HCT116 (cell line): ENCODE data around the gene ACTL6B. TPM values are rescaled to one million over a fixed set of nuclear protein-coding genes. Genes with fewer than 3 reads are reported as not detected.

Experiments
- ATAC-seq: fragments of 200-7000 bp; cut with Tn5 transposase; 2 replicates; pipeline ENCODE4 v1.9.1; 2020; ENCODE audit warnings: mild to moderate bottlenecking, moderate library complexity
- BruUV-seq: library from RNA; stranded (reverse); fragments of 400-500 nt; replicated peaks from 2 replicates; lab custom pipeline; 2021; lab: Mats Ljungman, UMichigan
- CTCF ChIA-PET: fragments of 300-600 bp; sonication (Branson Sonifier 250); formaldehyde crosslinking; loops from one replicate; lab custom pipeline; 2021; ENCODE audit warnings: antibody characterized with exemption; lab: Charles Lee
- POLR2A ChIA-PET: fragments of 300-600, 350-600 bp; sonication (Branson Sonifier 250); formaldehyde crosslinking; loops from one replicate; lab custom pipeline; 2021; ENCODE audit warnings: antibody characterized with exemption; lab: Charles Lee
- RAD21 ChIA-PET, 2 experiments: fragments of 300-600 bp; sonication (Branson Sonifier 250); formaldehyde crosslinking; loops; one replicate each; lab custom pipeline; 2023; ENCODE audit warnings: low total read pairs in 2 of 2; ENCODE audit not compliant: uncharacterized antibody in 2 of 2, unreplicated experiment in 2 of 2, low non-redundant PET in 1 of 2; lab: Charles Lee
- DNase-seq: peaks from one replicate; pipeline ENCODE4 v3.0.0-alpha.2; 2010; ENCODE audit warnings: low read depth, low spot score
- H2AFZ ChIP-seq: fragments of 200-600 bp; shearing (Covaris generic), sonication (generic); 2 replicates; pipeline ENCODE4 v1.6.1; 2017; ENCODE audit warnings: low read depth, mixed run types, mixed read lengths, antibody characterized with exemption, low read length; ENCODE audit not compliant: poor library complexity, severe bottlenecking
- H3K27ac ChIP-seq: 2 replicates; pipeline ENCODE4 v1.5.1; 2012; ENCODE audit warnings: low read depth, low read length
- H3K27me3 ChIP-seq: fragments of 200-600 bp; sonication (generic); 2 replicates; pipeline ENCODE4 v1.6.1; 2016; ENCODE audit warnings: mixed run types, low read length, mixed read lengths; ENCODE audit not compliant: insufficient read depth
- H3K36me3 ChIP-seq, 2 experiments: fragments of 200-500 bp in 1 of 2; fragments of 200-600 bp in 1 of 2; sonication (Bioruptor generic) in 1 of 2; sonication (generic) in 1 of 2; 2 replicates each; pipeline versions ENCODE4 v1.5.1 to v1.6.1; 2014 to 2016; ENCODE audit warnings: low read length in 2 of 2, inconsistent platforms in 1 of 2, mixed read lengths in 1 of 2, mixed run types in 1 of 2; ENCODE audit not compliant: insufficient read depth in 2 of 2, control insufficient read depth in 1 of 2
- H3K4me1 ChIP-seq, 2 experiments: fragments of 200-600 bp in 1 of 2; sonication (generic) in 1 of 2; 2 replicates each; pipeline versions ENCODE4 v1.5.1 to v1.6.1; 2012 to 2017; ENCODE audit warnings: low read length in 2 of 2, inconsistent platforms in 1 of 2, mild to moderate bottlenecking in 1 of 2, mixed read lengths in 1 of 2, mixed run types in 1 of 2, moderate library complexity in 1 of 2; ENCODE audit not compliant: insufficient read depth in 2 of 2, control insufficient read depth in 1 of 2
- H3K4me2 ChIP-seq: fragments of 200-600 bp; sonication (generic); 2 replicates; pipeline ENCODE4 v1.6.1; 2017; ENCODE audit warnings: mixed run types, low read length, mixed read lengths
- H3K4me3 ChIP-seq, 2 experiments: fragments of 200-600 bp in 1 of 2; sonication (generic) in 1 of 2; replicated peaks in 1 of 2; 2 replicates each; pipeline ENCODE4 v1.5.1; 2011 to 2016; ENCODE audit warnings: low read length in 2 of 2, control low read depth in 1 of 2, low read depth in 1 of 2, mild to moderate bottlenecking in 1 of 2, mixed read lengths in 1 of 2, mixed run types in 1 of 2
- H3K79me2 ChIP-seq: fragments of 200-600 bp; sonication (generic); 2 replicates; pipeline ENCODE4 v1.6.1; 2017; ENCODE audit warnings: mild to moderate bottlenecking, mixed run types, low read length, moderate library complexity, mixed read lengths; ENCODE audit not compliant: insufficient read depth
- H3K9ac ChIP-seq: fragments of 200-600 bp; sonication (generic); 2 replicates; pipeline ENCODE4 v1.6.1; 2016; ENCODE audit warnings: low read length, mixed read lengths
- H3K9me2 ChIP-seq: fragments of 200-600 bp; sonication (generic), shearing (Covaris generic); 2 replicates; pipeline ENCODE4 v1.6.1; 2017; ENCODE audit warnings: mixed run types, mild to moderate bottlenecking, moderate library complexity; ENCODE audit not compliant: insufficient read depth
- H3K9me3 ChIP-seq, 2 experiments: fragments of 200-500 bp in 1 of 2; fragments of 200-600 bp in 1 of 2; sonication (Bioruptor generic) in 1 of 2; sonication (generic) in 1 of 2; 2 replicates each; pipeline ENCODE4 v1.6.1; 2014 to 2017; ENCODE audit warnings: low read length in 2 of 2, mixed read lengths in 2 of 2, inconsistent platforms in 1 of 2, low read depth in 1 of 2, mild to moderate bottlenecking in 1 of 2, mixed run types in 1 of 2, moderate library complexity in 1 of 2; ENCODE audit not compliant: control insufficient read depth in 1 of 2, insufficient read depth in 1 of 2
- H4K20me1 ChIP-seq: fragments of 200-600 bp; sonication (generic), shearing (Covaris generic); 2 replicates; pipeline ENCODE4 v1.6.1; 2017; ENCODE audit warnings: mixed run types, mild to moderate bottlenecking, moderate library complexity; ENCODE audit not compliant: insufficient read depth
- CBX3 ChIP-seq: IDR thresholded peaks from 2 replicates; pipeline ENCODE4 v1.6.1; 2012; ENCODE audit warnings: low read depth
- FOSL1 ChIP-seq: IDR thresholded peaks from 2 replicates; pipeline ENCODE4 v1.6.1; 2012; ENCODE audit warnings: low read depth
- POLR2A ChIP-seq: IDR thresholded peaks from 2 replicates; pipeline ENCODE4 v1.7.0; 2011; ENCODE audit warnings: borderline replicate concordance; ENCODE audit not compliant: insufficient read depth, insufficient read length; ENCODE audit errors: extremely low read depth
- POLR2AphosphoS5 ChIP-seq: IDR thresholded peaks from 2 replicates; pipeline ENCODE4 v1.6.1; 2011; ENCODE audit warnings: mild to moderate bottlenecking, low read depth, low read length, moderate library complexity
- REST ChIP-seq: IDR thresholded peaks from 2 replicates; pipeline ENCODE4 v1.6.1; 2012; ENCODE audit warnings: low read depth
- SIN3A ChIP-seq: IDR thresholded peaks from 2 replicates; pipeline ENCODE4 v1.6.1; 2012; ENCODE audit warnings: low read depth
- SP1 ChIP-seq: IDR thresholded peaks from 2 replicates; pipeline ENCODE4 v1.6.1; 2012; ENCODE audit warnings: low read depth
- YY1 ChIP-seq: IDR thresholded peaks from 2 replicates; pipeline ENCODE4 v1.6.1; 2011; ENCODE audit warnings: low read length, low read depth, moderate library complexity, mild to moderate bottlenecking; ENCODE audit not compliant: insufficient replicate concordance; ENCODE audit errors: extremely low read depth
- ZBTB33 ChIP-seq: IDR thresholded peaks from 2 replicates; pipeline ENCODE4 v1.6.1; 2011; ENCODE audit warnings: mild to moderate bottlenecking, low read length, moderate library complexity; ENCODE audit not compliant: insufficient replicate concordance; ENCODE audit errors: extremely low read depth
- ZFX ChIP-seq: fragments of 450-650 bp; IDR thresholded peaks from 2 replicates; pipeline ENCODE4 v1.6.1; 2017
- ZNF274 ChIP-seq: fragments of 200-500 bp; sonication (Bioruptor generic); IDR thresholded peaks from 2 replicates; pipeline ENCODE4 v1.6.1; 2014; ENCODE audit warnings: mild to moderate bottlenecking, low read depth, low read length, inconsistent platforms
- intact Hi-C: fragments of 100-400 bp; cut with micrococcal nuclease; formaldehyde crosslinking; loops from 2 replicates; pipeline ENCODE4 v1.10.0; 2022
- total RNA-seq: library from RNA; stranded (reverse); gene quantifications from one replicate; pipeline ENCODE4 v1.2.1, GENCODE V29; 2021; ENCODE audit not compliant: unreplicated experiment
- TF ChIP-seq, protein P1 (sequence below): IDR thresholded peaks from 2 replicates; pipeline ENCODE4 v1.6.1; 2012
- TF ChIP-seq, protein P2 (sequence below), 3 experiments: fragments of 200-600 bp in 1 of 3; sonication (generic) in 1 of 3; IDR thresholded peaks in 2 of 3; conservative IDR thresholded peaks in 1 of 3; 2 replicates each; pipeline ENCODE4 v1.5.1; 2012 to 2017; ENCODE audit warnings: low read depth in 2 of 3, low read length in 2 of 3, antibody characterized with exemption in 1 of 3, borderline replicate concordance in 1 of 3, control low read depth in 1 of 3, mild to moderate bottlenecking in 1 of 3, mixed read lengths in 1 of 3, mixed run types in 1 of 3, moderate library complexity in 1 of 3; ENCODE audit not compliant: insufficient read depth in 1 of 3
- TF ChIP-seq, protein P3 (sequence below): IDR thresholded peaks from 2 replicates; pipeline ENCODE4 v1.6.1; 2012

Gene ACTL6B
- total RNA-seq, 1 experiment from 2014 or later: not detected

DNA sequence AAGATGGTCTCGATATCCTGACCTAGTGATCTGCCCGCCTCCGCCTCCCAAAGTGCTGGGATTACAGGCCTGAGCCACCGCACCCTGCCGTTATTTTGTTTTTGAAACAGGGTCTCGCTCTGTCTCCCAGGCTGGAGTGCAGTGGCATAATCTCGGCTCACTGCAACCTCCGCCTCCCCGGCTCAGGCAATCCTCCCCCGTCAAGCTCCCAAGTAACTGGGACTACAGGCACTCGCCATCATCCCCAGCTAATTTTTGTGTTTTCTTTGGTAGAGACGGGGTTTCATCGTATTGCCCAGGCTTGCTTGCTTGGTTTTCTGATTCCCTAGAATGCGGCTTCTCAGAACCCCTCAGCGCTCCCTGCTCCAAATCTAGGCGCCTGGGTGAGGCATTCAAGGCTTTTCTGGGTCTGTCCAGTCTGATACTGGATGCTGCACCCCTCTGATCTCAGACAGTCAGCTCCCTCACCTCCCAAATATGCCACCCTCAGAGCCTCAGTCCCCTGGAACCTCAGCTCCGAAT, 16.2 kb downstream of the ACTL6B start:
- TF ChIP-seq POLR2A (no peak), CBX3 (no peak), ZNF274 (no peak), SIN3A (no peak), ZBTB33 (no peak), ZFX (no peak), REST (no peak), POLR2AphosphoS5 (no peak), FOSL1 (no peak), YY1 (no peak), SP1 (no peak)
- TF ChIP-seq, protein P1, sequence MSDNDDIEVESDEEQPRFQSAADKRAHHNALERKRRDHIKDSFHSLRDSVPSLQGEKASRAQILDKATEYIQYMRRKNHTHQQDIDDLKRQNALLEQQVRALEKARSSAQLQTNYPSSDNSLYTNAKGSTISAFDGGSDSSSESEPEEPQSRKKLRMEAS: no peak
- TF ChIP-seq, protein P2, sequence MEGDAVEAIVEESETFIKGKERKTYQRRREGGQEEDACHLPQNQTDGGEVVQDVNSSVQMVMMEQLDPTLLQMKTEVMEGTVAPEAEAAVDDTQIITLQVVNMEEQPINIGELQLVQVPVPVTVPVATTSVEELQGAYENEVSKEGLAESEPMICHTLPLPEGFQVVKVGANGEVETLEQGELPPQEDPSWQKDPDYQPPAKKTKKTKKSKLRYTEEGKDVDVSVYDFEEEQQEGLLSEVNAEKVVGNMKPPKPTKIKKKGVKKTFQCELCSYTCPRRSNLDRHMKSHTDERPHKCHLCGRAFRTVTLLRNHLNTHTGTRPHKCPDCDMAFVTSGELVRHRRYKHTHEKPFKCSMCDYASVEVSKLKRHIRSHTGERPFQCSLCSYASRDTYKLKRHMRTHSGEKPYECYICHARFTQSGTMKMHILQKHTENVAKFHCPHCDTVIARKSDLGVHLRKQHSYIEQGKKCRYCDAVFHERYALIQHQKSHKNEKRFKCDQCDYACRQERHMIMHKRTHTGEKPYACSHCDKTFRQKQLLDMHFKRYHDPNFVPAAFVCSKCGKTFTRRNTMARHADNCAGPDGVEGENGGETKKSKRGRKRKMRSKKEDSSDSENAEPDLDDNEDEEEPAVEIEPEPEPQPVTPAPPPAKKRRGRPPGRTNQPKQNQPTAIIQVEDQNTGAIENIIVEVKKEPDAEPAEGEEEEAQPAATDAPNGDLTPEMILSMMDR (IDR thresholded peaks at IDR 0.05 in 2 of 3, conservative IDR thresholded peaks at IDR 0.05 in 1 of 3; ENCODE audit: borderline replicate concordance in 1 of 3, insufficient read depth in 1 of 3, low read depth in 2 of 3, low read length in 2 of 3): no peak
- TF ChIP-seq, protein P3, sequence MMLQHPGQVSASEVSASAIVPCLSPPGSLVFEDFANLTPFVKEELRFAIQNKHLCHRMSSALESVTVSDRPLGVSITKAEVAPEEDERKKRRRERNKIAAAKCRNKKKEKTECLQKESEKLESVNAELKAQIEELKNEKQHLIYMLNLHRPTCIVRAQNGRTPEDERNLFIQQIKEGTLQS: no peak
- H3K36me3 ChIP-seq: no peaks in the 10 kb centered on the region
- DNase-seq: no peak
- H2AFZ ChIP-seq: no peak overlapping the region
- no peak overlapping the region for H3K27ac ChIP-seq
- no peak overlapping the region for H3K9ac ChIP-seq
- no peaks in the 10 kb centered on the region for H3K79me2 ChIP-seq
- no peaks in the 10 kb centered on the region for H3K9me3 ChIP-seq
- H4K20me1 ChIP-seq: no peaks in the 10 kb centered on the region
- no peak for ATAC-seq
- peaks cover 4 to 13% of the 10 kb centered on the region in 2 experiments for H3K4me1 ChIP-seq
- intact Hi-C loops: no loop called here
- ChIA-PET RAD21 (no interaction called here), POLR2A (no interaction called here), CTCF (no interaction called here)
- BruUV-seq: no TSS peak
- no peak overlapping the region for H3K4me2 ChIP-seq
- H3K27me3 ChIP-seq: no peaks in the 10 kb centered on the region
- no peaks in the 10 kb centered on the region for H3K9me2 ChIP-seq
- no peak overlapping the region for H3K4me3 ChIP-seq
